Psoas muscle (tissue), 8 donors: ENCODE measurements around the gene TMED1. TPM values are rescaled to one million over a fixed set of nuclear protein-coding genes. Genes with fewer than 3 reads are reported as not detected.

Source experiments
- ATAC-seq, 4 donors: fragments of 200-7000 bp; cut with Tn5 transposase; one replicate each; pipeline ENCODE4 v1.9.1; 2020; ENCODE audit warnings: moderate library complexity in 3 of 4, mild to moderate bottlenecking in 2 of 4
- DNase-seq, 2 donors: peaks; one replicate each; pipeline ENCODE4 v3.0.0-alpha.2; 2020
- H3K27ac ChIP-seq: fragments of 200-600 bp; one replicate; pipeline ENCODE4 v1.8.0; 2022
- H3K27me3 ChIP-seq, 3 donors: fragments of 200-600 bp in 1 of 3; one replicate each; pipeline versions ENCODE4 v1.6.1 to v1.8.0; 2013 to 2022; ENCODE audit warnings: low read length in 2 of 3, mild to moderate bottlenecking in 2 of 3, moderate library complexity in 1 of 3; ENCODE audit not compliant: insufficient read depth in 3 of 3
- H3K36me3 ChIP-seq, 2 donors: fragments of 200-600 bp in 1 of 2; one replicate each; pipeline versions ENCODE4 v1.6.1 to v1.8.0; 2013 to 2022; ENCODE audit warnings: low read depth in 1 of 2, mild to moderate bottlenecking in 1 of 2, moderate library complexity in 1 of 2; ENCODE audit not compliant: insufficient read depth in 1 of 2
- H3K4me1 ChIP-seq: fragments of 200-600 bp; one replicate; pipeline ENCODE4 v1.8.0; 2022
- H3K4me3 ChIP-seq: fragments of 200-600 bp; one replicate; pipeline ENCODE4 v1.8.0; 2022; ENCODE audit warnings: mild to moderate bottlenecking
- H3K9me3 ChIP-seq: fragments of 200-600 bp; one replicate; pipeline ENCODE4 v1.8.0; 2022
- WGBS, 3 donors: extraction: QIAGEN DNeasy Blood & Tissue Kit; methylation state at CpG; one replicate each; pipeline versions ENCODE4 v1.1.6 to v1.1.7; 2013; 5-methylcytosine and 5-hydroxymethylcytosine counted together
- intact Hi-C, 2 donors: fragments of 100-400 bp; cut with DNase I; formaldehyde crosslinking; loops; one replicate each; pipeline versions ENCODE4 v1.11.0 to v1.14.2; 2022
- polyA plus RNA-seq, 3 donors: library from polyadenylated mRNA; stranded (reverse); fragments of 200-250 nt; gene quantifications; one replicate each; pipeline ENCODE4 v1.2.3, GENCODE V29; 2013
- total RNA-seq, 4 donors: library from RNA; stranded (reverse); fragmentation: NEBNext Ultra II Directional in 2 of 4; extraction: Animal tissue kit (Norgen Biotek cat#: 25700) in 2 of 4; gene quantifications; one replicate each; pipeline versions ENCODE4 v1.2.1 to v1.2.4, GENCODE V29; 2021 to 2023
- TF ChIP-seq, protein P1 (sequence below): fragments of 200-600 bp; IDR thresholded peaks from one replicate; pipeline ENCODE4 v1.8.0; 2022; ENCODE audit warnings: antibody characterized with exemption
- donor health status: healthy with polysubstance abuse.
- donor health status: DM: no; HTN: no; CAD: no; lungs with moderate emphysema.
- donor health status: Bipolar disorder and iron deficiency.
- donor health status: healthy.
- donor health status: DM: yes; HTN: yes; CAD: no.
- donor health status: DM: no; HTN: no; CAD: no.
- donor health status: DM: no; HTN: no; CAD: no.
- donor health status: DM: yes; HTN: yes; CAD: no.

Gene TMED1
- total and polyA plus RNA-seq, 7 donors, result 30.1 to 79.3 (median 37.5) TPM

DNA sequence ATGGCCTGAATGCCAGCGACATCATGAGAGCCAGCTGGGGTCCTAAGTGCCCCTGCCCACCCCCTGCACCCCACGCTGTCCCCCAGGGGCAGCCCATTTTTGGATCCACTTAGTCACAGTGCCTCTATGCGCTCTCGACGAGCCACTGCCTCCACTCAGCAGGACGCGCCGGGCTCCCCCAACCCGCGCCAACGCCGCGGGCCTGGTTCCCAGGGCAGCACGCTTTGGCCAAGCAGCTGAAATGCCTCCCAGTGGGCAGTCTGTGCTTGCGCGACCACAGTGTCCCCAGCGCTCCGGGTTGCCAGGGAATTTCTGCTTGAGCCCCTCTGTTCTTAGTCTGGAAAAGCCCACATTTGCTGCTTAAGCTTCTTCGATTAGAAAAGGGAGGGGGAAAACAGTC, 39.4 kb downstream of the TMED1 start:
- intact Hi-C loops, result no loop called here
- TF ChIP-seq, protein P1, sequence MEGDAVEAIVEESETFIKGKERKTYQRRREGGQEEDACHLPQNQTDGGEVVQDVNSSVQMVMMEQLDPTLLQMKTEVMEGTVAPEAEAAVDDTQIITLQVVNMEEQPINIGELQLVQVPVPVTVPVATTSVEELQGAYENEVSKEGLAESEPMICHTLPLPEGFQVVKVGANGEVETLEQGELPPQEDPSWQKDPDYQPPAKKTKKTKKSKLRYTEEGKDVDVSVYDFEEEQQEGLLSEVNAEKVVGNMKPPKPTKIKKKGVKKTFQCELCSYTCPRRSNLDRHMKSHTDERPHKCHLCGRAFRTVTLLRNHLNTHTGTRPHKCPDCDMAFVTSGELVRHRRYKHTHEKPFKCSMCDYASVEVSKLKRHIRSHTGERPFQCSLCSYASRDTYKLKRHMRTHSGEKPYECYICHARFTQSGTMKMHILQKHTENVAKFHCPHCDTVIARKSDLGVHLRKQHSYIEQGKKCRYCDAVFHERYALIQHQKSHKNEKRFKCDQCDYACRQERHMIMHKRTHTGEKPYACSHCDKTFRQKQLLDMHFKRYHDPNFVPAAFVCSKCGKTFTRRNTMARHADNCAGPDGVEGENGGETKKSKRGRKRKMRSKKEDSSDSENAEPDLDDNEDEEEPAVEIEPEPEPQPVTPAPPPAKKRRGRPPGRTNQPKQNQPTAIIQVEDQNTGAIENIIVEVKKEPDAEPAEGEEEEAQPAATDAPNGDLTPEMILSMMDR, result no peak
- H3K27ac ChIP-seq, result no peak overlapping the region
- no peaks in the 10 kb centered on the region for H3K9me3 ChIP-seq
- DNase-seq (no peak), ATAC-seq (peak in 1 of 4 donors; percentile 24)
- no peak overlapping the region for H3K4me3 ChIP-seq
- H3K27me3 ChIP-seq, result no peaks in the 10 kb centered on the region
- WGBS, 3 donors, result 89 to 90% (median 89%) methylated on average over 19 of the region's 19 CpGs
- H3K36me3 ChIP-seq, result peaks cover 3 to 98% of the 10 kb centered on the region in 2 donors
- H3K4me1 ChIP-seq, result no peaks in the 10 kb centered on the region

DNA sequence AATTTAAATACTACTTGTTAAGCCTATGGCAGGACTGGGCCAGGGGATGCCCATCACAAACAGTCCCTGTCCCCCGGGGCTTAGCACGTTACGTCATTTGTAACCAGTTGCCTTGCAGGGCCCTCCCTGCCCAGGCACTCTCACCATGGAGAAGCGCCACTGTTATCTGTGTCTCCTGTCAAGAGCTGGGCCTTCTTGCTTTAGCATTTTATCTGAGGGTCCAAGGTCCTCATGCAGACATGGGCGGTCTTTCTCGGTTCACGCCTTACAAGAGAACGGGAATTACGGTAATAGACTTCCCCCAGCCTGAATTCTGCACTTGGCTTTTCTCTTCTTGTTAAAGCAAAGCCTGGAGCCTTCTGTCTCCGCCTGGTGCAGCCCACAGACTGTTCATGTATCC, 46.1 kb downstream of the TMED1 start:
- ATAC-seq (no peak), DNase-seq (no peak)
- H3K9me3 ChIP-seq, result no peaks in the 10 kb centered on the region
- H3K27me3 ChIP-seq, result no peaks in the 10 kb centered on the region
- WGBS, 3 donors, result 93 to 97% (median 96%) methylated on average over 10 of the region's 10 CpGs
- peaks cover 4 to 100% of the 10 kb centered on the region in 2 donors for H3K36me3 ChIP-seq
- TF ChIP-seq, protein P1, result no peak
- no peaks in the 10 kb centered on the region for H3K4me1 ChIP-seq
- intact Hi-C loops, result no loop called here
- no peak overlapping the region for H3K4me3 ChIP-seq
- no peak overlapping the region for H3K27ac ChIP-seq

DNA sequence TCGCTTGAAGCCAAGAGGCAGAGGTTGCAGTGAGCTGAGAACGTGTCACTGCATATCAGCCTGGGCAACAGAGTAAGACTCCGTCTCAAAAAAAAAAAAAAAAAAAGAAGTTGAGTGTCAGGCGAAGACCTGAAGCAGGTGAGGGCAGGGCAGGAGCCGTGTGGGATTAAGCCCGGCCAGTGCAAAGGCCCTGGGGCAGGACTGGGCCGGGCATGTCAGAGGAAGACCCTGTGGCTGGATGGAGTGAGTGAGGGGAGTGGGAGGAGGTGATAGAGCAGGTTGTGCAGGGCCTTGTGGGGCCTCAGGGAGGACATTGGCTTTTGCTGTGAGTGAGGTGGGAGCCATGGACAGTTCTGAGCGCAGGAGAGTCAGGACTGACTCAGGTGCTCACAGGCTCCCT, 47.9 kb downstream of the TMED1 start:
- 93 to 96% (median 95%) methylated on average over 8 of the region's 8 CpGs for WGBS, 3 donors
- intact Hi-C loops, result no loop called here
- Histone ChIP-seq H3K4me1 (no peaks in the 10 kb centered on the region), H3K36me3 (peaks cover 4 to 100% of the 10 kb centered on the region in 2 donors), H3K27me3 (no peaks in the 10 kb centered on the region), H3K4me3 (no peak overlapping the region), H3K9me3 (no peaks in the 10 kb centered on the region), H3K27ac (no peak overlapping the region)
- TF ChIP-seq, protein P1, result no peak
- no peak for DNase-seq
- no peak for ATAC-seq

DNA sequence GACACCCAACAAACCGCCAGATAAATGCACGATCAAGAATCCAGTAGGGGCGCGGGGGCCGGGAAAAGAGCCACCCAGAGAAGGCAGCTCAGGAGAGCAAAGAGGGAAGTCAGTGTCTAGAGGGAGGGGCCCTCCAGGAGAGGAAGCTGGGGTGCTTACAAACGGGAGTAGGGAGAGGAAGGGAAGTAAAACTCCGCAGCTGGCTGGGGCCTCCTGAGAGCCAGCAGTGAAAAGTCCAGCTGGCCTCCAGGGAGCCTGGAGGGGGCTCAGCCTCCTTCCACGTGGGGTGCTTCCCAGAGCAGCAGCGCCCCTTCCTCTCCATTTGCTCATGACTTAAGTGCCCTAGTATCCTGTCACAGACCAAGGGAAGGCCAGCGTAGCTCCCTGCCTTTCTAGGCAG, 51.8 kb downstream of the TMED1 start:
- 64 to 70% (median 70%) methylated on average over 9 to 10 of the region's 10 CpGs for WGBS, 3 donors
- ATAC-seq, result no peak
- Histone ChIP-seq H3K36me3 (peaks cover 4 to 99% of the 10 kb centered on the region in 2 donors), H3K4me1 (peaks cover 15% of the 10 kb centered on the region), H3K27ac (no peak overlapping the region), H3K27me3 (no peaks in the 10 kb centered on the region), H3K9me3 (no peaks in the 10 kb centered on the region), H3K4me3 (no peak overlapping the region)
- no peak for DNase-seq
- TF ChIP-seq, protein P1, result no peak
- intact Hi-C loops, result no loop called here

DNA sequence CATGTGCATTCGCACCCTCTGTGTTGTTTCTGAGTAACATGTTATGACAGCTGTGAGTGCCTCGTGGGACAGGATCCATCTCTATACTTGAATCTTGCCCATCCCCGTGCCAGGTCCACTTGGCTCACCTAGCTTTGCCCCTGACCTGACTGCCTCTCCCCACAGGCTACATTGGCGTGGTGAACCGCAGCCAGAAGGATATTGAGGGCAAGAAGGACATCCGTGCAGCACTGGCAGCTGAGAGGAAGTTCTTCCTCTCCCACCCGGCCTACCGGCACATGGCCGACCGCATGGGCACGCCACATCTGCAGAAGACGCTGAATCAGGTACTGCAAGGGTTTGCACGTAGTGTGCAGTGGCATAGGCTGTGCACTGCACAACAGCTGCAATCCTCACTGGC, 53.2 kb downstream of the TMED1 start:
- Histone ChIP-seq H3K4me3 (no peak overlapping the region), H3K9me3 (no peaks in the 10 kb centered on the region), H3K36me3 (peaks cover 4 to 99% of the 10 kb centered on the region in 2 donors), H3K27me3 (no peaks in the 10 kb centered on the region), H3K4me1 (peaks cover 15% of the 10 kb centered on the region), H3K27ac (no peak overlapping the region)
- TF ChIP-seq, protein P1, result no peak
- peak in 1 of 4 donors; percentile 29 for ATAC-seq
- intact Hi-C loops, result no loop called here
- DNase-seq, result no peak
- 50 to 61% (median 53%) methylated on average over 13 of the region's 13 CpGs for WGBS, 3 donors
